Right lobe of liver (tissue), 4 donors: ENCODE data around the gene HIF3A.

Experiments
- CTCF ChIP-seq, 4 donors: fragments of 200-600 bp in 3 of 4; fragments of 450-650 bp in 1 of 4; IDR thresholded peaks; one replicate each; pipeline versions ENCODE4 v1.5.1 to v1.8.0; 2016 to 2022; ENCODE audit warnings: antibody characterized with exemption in 4 of 4, mild to moderate bottlenecking in 2 of 4
- POLR2A ChIP-seq: fragments of 450-650 bp; IDR thresholded peaks from one replicate; pipeline ENCODE4 v1.6.1; 2017; ENCODE audit warnings: antibody characterized with exemption, mild to moderate bottlenecking
- donor health status: DM: no; HTN: no; CAD: no.
- donor health status: DM: no; HTN: no; CAD: no.
- donor health status: DM: no; HTN: yes; CAD: no.

GRCh38 chr19:46317339-46317738, 20.5 kb downstream of the HIF3A start:
- TF ChIP-seq CTCF (IDR thresholded peaks at IDR 0.05): no peak
- no peak for TF ChIP-seq POLR2A
